K562 (cell line): ENCODE measurements around the gene DLGAP1. TPM values are rescaled to one million over a fixed set of nuclear protein-coding genes. Genes with fewer than 3 reads are reported as not detected.

Source experiments
- DMBX1 ChIP-seq: fragments of 250-450 bp; sonication (Bioruptor Pico); IDR thresholded peaks from 2 replicates; pipeline ENCODE4 v1.8.0; 2022; ENCODE audit warnings: inconsistent platforms, mild to moderate bottlenecking, moderate library complexity, borderline replicate concordance
- HNRNPH1 ChIP-seq: fragments of 200-400 bp; formaldehyde crosslinking; optimal IDR thresholded peaks from 2 replicates; pipeline ENCODE3; 2017; ENCODE audit warnings: low read depth, mild to moderate bottlenecking, low read length, moderate library complexity
- MEF2A ChIP-seq: IDR thresholded peaks from 2 replicates; pipeline ENCODE4 v1.6.1; 2011; ENCODE audit warnings: low read depth, mild to moderate bottlenecking, low read length, moderate library complexity; ENCODE audit not compliant: control insufficient read depth
- PCBP1 ChIP-seq: fragments of 200-400 bp; formaldehyde crosslinking; IDR thresholded peaks from 2 replicates; pipeline ENCODE4 v1.6.1; 2018; ENCODE audit warnings: mild to moderate bottlenecking, low read depth, low read length; ENCODE audit not compliant: poor library complexity, severe bottlenecking
- SREBF2 ChIP-seq: sonication (generic); formaldehyde crosslinking; IDR thresholded peaks from 2 replicates; pipeline ENCODE4 v1.4.0; 2020; ENCODE audit warnings: mild to moderate bottlenecking, missing genetic modification reagents
- ZNF212 ChIP-seq: fragments of 450-650 bp; formaldehyde crosslinking; IDR thresholded peaks from 2 replicates; pipeline ENCODE4 v1.4.0; 2020; ENCODE audit warnings: mild to moderate bottlenecking
- ZNF316 ChIP-seq: fragments of 450-650 bp; IDR thresholded peaks from 2 replicates; pipeline ENCODE4 v1.6.1; 2016
- ZNF75A ChIP-seq: fragments of 450-650 bp; formaldehyde crosslinking; IDR thresholded peaks from 2 replicates; pipeline ENCODE4 v1.4.0; 2020; ENCODE audit warnings: mild to moderate bottlenecking
- polyA plus RNA-seq, 8 experiments: library from polyadenylated mRNA; depleted of rRNA in 4 of 8; stranded (reverse) in 5 of 8; unstranded in 3 of 8; fragments of >200 nt; fragmentation: Nextera tagmentation in 2 of 8; fragmentation: Illumina TruSeq in 1 of 8; extraction: Ambion mirVana in 2 of 8; extraction: Trizol in 1 of 8; gene quantifications; 2 replicates each; pipeline versions ENCODE4 v1.2.1 to v1.2.3, GENCODE V29; 2011 to 2014; ENCODE audit warnings: inconsistent platforms in 1 of 8, missing spikeins in 1 of 8
- total RNA-seq, 7 experiments: library from RNA; depleted of rRNA in 6 of 7; stranded (reverse); fragments of >200 nt in 6 of 7; fragmentation: Illumina TruSeq in 2 of 7; extraction: Trizol in 2 of 7; gene quantifications; 2 replicates each; pipeline versions ENCODE4 v1.2.1 to v1.2.3, GENCODE V29; 2011 to 2021; ENCODE audit warnings: low replicate concordance in 1 of 7
- TF ChIP-seq, protein P1 (sequence below), 3 experiments: fragments of 200-800 bp in 1 of 3; fragments of 250-450 bp in 1 of 3; fragments of 450-650 bp in 1 of 3; sonication (Bioruptor Pico) in 1 of 3; sonication (Bioruptor generic) in 1 of 3; formaldehyde crosslinking in 1 of 3; IDR thresholded peaks; 2 replicates each; pipeline versions ENCODE4 v1.6.1 to v1.8.0; 2016 to 2022; ENCODE audit warnings: mild to moderate bottlenecking in 2 of 3, missing genetic modification characterization in 2 of 3, missing compliant biosample characterization in 1 of 3, moderate library complexity in 1 of 3
- TF ChIP-seq, protein P2 (sequence below): fragments of 450-650 bp; IDR thresholded peaks from 2 replicates; pipeline ENCODE4 v1.6.1; 2017; ENCODE audit warnings: antibody characterized with exemption, mild to moderate bottlenecking
- TF ChIP-seq, protein P3 (sequence below): sonication (generic); formaldehyde crosslinking; IDR thresholded peaks from 2 replicates; pipeline ENCODE4 v1.8.0; 2022; ENCODE audit warnings: mild to moderate bottlenecking, missing genetic modification reagents
- TF ChIP-seq, protein P4 (sequence below): fragments of 450-650 bp; formaldehyde crosslinking; IDR thresholded peaks from 2 replicates; pipeline ENCODE4 v1.4.0; 2020; ENCODE audit warnings: mild to moderate bottlenecking, moderate library complexity

The DLGAP1 gene
- total and polyA plus RNA-seq, 9 of the 15 experiments (the other 6 are each of a cell fraction or from before 2014, with no cell fraction given): 0.04 to 0.22 (median 0.08) TPM

DNA sequence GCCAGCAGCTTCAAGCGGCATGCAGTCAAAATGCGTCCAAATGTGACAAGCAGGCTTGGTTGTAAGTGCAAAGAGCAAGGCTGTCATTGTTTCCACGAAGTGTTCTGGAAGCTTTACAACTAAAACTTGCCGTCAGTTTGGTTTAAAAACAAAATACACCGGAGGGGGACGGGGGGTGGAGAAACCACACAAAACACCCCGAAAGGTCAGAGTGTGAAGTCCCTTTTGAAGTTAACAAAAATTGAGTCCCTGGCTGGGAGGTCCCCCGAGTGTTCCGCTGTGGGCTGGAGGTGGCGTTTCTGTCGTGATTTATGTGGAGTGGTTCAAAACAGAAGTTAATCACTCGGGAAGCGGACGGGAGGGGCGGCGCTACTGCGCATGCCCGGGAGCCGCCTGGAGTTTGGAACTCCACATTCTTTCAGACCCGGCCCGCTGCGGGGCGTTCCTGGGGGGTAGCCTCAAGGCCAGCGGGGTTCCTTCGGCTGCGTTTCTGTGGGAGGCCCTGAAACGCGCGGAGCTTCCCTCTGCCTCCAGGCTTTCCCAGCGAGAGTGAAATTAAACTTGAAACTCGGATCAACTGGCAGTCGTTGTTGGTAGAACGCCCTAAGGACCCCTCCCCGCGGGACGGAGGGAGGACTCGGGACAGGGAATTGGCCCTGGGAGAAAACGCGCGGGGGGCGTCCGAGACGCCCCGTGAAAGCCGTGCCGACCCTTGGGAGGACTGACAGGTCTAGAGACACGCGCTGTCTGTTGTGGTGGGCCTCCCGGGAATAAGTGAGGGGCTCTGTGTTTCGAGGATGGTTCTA, 1003.7 kb downstream of the DLGAP1 start (continued):
- TF ChIP-seq, protein P1, sequence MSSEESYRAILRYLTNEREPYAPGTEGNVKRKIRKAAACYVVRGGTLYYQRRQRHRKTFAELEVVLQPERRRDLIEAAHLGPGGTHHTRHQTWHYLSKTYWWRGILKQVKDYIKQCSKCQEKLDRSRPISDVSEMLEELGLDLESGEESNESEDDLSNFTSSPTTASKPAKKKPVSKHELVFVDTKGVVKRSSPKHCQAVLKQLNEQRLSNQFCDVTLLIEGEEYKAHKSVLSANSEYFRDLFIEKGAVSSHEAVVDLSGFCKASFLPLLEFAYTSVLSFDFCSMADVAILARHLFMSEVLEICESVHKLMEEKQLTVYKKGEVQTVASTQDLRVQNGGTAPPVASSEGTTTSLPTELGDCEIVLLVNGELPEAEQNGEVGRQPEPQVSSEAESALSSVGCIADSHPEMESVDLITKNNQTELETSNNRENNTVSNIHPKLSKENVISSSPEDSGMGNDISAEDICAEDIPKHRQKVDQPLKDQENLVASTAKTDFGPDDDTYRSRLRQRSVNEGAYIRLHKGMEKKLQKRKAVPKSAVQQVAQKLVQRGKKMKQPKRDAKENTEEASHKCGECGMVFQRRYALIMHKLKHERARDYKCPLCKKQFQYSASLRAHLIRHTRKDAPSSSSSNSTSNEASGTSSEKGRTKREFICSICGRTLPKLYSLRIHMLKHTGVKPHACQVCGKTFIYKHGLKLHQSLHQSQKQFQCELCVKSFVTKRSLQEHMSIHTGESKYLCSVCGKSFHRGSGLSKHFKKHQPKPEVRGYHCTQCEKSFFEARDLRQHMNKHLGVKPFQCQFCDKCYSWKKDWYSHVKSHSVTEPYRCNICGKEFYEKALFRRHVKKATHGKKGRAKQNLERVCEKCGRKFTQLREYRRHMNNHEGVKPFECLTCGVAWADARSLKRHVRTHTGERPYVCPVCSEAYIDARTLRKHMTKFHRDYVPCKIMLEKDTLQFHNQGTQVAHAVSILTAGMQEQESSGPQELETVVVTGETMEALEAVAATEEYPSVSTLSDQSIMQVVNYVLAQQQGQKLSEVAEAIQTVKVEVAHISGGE (CRISPR knock-in tag; IDR thresholded peaks at IDR 0.05): 0 out of 6 replicates have a peak, but pooled peaks of 1 of the 3 experiments have one; percentile 2
- TF ChIP-seq, protein P2, sequence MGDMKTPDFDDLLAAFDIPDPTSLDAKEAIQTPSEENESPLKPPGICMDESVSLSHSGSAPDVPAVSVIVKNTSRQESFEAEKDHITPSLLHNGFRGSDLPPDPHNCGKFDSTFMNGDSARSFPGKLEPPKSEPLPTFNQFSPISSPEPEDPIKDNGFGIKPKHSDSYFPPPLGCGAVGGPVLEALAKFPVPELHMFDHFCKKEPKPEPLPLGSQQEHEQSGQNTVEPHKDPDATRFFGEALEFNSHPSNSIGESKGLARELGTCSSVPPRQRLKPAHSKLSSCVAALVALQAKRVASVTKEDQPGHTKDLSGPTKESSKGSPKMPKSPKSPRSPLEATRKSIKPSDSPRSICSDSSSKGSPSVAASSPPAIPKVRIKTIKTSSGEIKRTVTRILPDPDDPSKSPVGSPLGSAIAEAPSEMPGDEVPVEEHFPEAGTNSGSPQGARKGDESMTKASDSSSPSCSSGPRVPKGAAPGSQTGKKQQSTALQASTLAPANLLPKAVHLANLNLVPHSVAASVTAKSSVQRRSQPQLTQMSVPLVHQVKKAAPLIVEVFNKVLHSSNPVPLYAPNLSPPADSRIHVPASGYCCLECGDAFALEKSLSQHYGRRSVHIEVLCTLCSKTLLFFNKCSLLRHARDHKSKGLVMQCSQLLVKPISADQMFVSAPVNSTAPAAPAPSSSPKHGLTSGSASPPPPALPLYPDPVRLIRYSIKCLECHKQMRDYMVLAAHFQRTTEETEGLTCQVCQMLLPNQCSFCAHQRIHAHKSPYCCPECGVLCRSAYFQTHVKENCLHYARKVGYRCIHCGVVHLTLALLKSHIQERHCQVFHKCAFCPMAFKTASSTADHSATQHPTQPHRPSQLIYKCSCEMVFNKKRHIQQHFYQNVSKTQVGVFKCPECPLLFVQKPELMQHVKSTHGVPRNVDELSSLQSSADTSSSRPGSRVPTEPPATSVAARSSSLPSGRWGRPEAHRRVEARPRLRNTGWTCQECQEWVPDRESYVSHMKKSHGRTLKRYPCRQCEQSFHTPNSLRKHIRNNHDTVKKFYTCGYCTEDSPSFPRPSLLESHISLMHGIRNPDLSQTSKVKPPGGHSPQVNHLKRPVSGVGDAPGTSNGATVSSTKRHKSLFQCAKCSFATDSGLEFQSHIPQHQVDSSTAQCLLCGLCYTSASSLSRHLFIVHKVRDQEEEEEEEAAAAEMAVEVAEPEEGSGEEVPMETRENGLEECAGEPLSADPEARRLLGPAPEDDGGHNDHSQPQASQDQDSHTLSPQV: no peak
- no peak for TF ChIP-seq PCBP1
- no peak for TF ChIP-seq SREBF2
- TF ChIP-seq MEF2A: no peak
- no peak for TF ChIP-seq ZNF316
- TF ChIP-seq DMBX1 (CRISPR knock-in tag): peak; percentile 29; the same call in 1 of the 2 replicates
- TF ChIP-seq ZNF212 (CRISPR knock-in tag): 0 out of 2 replicates have a peak, but pooled peaks have one; percentile 42
- no peak for TF ChIP-seq HNRNPH1
- TF ChIP-seq ZNF75A (CRISPR knock-in tag): 0 out of 2 replicates have a peak, but pooled peaks have one; percentile 56
- TF ChIP-seq, protein P3, sequence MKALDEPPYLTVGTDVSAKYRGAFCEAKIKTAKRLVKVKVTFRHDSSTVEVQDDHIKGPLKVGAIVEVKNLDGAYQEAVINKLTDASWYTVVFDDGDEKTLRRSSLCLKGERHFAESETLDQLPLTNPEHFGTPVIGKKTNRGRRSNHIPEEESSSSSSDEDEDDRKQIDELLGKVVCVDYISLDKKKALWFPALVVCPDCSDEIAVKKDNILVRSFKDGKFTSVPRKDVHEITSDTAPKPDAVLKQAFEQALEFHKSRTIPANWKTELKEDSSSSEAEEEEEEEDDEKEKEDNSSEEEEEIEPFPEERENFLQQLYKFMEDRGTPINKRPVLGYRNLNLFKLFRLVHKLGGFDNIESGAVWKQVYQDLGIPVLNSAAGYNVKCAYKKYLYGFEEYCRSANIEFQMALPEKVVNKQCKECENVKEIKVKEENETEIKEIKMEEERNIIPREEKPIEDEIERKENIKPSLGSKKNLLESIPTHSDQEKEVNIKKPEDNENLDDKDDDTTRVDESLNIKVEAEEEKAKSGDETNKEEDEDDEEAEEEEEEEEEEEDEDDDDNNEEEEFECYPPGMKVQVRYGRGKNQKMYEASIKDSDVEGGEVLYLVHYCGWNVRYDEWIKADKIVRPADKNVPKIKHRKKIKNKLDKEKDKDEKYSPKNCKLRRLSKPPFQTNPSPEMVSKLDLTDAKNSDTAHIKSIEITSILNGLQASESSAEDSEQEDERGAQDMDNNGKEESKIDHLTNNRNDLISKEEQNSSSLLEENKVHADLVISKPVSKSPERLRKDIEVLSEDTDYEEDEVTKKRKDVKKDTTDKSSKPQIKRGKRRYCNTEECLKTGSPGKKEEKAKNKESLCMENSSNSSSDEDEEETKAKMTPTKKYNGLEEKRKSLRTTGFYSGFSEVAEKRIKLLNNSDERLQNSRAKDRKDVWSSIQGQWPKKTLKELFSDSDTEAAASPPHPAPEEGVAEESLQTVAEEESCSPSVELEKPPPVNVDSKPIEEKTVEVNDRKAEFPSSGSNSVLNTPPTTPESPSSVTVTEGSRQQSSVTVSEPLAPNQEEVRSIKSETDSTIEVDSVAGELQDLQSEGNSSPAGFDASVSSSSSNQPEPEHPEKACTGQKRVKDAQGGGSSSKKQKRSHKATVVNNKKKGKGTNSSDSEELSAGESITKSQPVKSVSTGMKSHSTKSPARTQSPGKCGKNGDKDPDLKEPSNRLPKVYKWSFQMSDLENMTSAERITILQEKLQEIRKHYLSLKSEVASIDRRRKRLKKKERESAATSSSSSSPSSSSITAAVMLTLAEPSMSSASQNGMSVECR: peak; percentile 67
- TF ChIP-seq, protein P4, sequence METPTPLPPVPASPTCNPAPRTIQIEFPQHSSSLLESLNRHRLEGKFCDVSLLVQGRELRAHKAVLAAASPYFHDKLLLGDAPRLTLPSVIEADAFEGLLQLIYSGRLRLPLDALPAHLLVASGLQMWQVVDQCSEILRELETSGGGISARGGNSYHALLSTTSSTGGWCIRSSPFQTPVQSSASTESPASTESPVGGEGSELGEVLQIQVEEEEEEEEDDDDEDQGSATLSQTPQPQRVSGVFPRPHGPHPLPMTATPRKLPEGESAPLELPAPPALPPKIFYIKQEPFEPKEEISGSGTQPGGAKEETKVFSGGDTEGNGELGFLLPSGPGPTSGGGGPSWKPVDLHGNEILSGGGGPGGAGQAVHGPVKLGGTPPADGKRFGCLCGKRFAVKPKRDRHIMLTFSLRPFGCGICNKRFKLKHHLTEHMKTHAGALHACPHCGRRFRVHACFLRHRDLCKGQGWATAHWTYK (CRISPR knock-in tag): peak; percentile 55
